Endothelial cell (in vitro differentiated cells): Measurements from ENCODE around the gene SCP2D1. TPM values are rescaled to one million over a fixed set of nuclear protein-coding genes. Genes with fewer than 3 reads are reported as not detected.

Experiments used
- DNase-seq: peaks from one replicate; pipeline ENCODE4 v3.0.0; 2021; ENCODE audit warnings: low spot score
- H3K27ac Mint-ChIP-seq: one replicate; pipeline ENCODE4 v1.8.0; 2021; ENCODE audit warnings: mixed read lengths, inconsistent platforms; ENCODE audit not compliant: unreplicated experiment
- H3K27me3 Mint-ChIP-seq: one replicate; pipeline ENCODE4 v1.8.0; 2021; ENCODE audit warnings: mild to moderate bottlenecking, moderate library complexity, mixed read lengths, inconsistent platforms; ENCODE audit not compliant: unreplicated experiment
- H3K36me3 Mint-ChIP-seq: one replicate; pipeline ENCODE4 v1.8.0; 2021; ENCODE audit warnings: mild to moderate bottlenecking, low read depth, mixed read lengths, inconsistent platforms; ENCODE audit not compliant: unreplicated experiment
- H3K4me1 Mint-ChIP-seq: one replicate; pipeline ENCODE4 v1.8.0; 2021; ENCODE audit warnings: mild to moderate bottlenecking, mixed read lengths, inconsistent platforms; ENCODE audit not compliant: unreplicated experiment
- H3K4me3 Mint-ChIP-seq: one replicate; pipeline ENCODE4 v1.8.0; 2021; ENCODE audit warnings: mild to moderate bottlenecking, mixed read lengths, inconsistent platforms; ENCODE audit not compliant: unreplicated experiment
- H3K9me3 Mint-ChIP-seq: one replicate; pipeline ENCODE4 v1.8.0; 2021; ENCODE audit warnings: mixed read lengths, inconsistent platforms; ENCODE audit not compliant: unreplicated experiment
- CTCF ChIP-seq: fragments of 200-600 bp; sonication (generic); IDR thresholded peaks from one replicate; pipeline ENCODE4 v1.5.0; 2021; ENCODE audit warnings: antibody characterized with exemption; ENCODE audit not compliant: unreplicated experiment
- total RNA-seq: library from RNA; stranded (reverse); fragmentation: NEBNext Ultra II Directional; extraction: Animal tissue kit (Norgen Biotek cat#: 25700); gene quantifications from one replicate; pipeline ENCODE4 v1.2.1, GENCODE V29; 2021; ENCODE audit not compliant: unreplicated experiment

Gene SCP2D1
- total RNA-seq, 1 donor from 2014 or later, result not detected

- Mint-ChIP-seq H3K4me1 (peaks cover 6% of the 10 kb centered on the region), H3K27ac (no peak overlapping the region), H3K36me3 (no peaks in the 10 kb centered on the region), H3K9me3 (peaks cover 4% of the 10 kb centered on the region), H3K4me3 (no peak overlapping the region), H3K27me3 (no peaks in the 10 kb centered on the region)
- TF ChIP-seq CTCF, result no peak
- no peak for DNase-seq
Observed at GRCh38 chr20:18858816-18859215, 45.2 kb downstream of the SCP2D1 start.

Other genes with a start within 250 kb of the SCP2D1 start
- 41.0 TPM for gene SMIM26, start 246.4 kb upstream of the SCP2D1 start, total RNA-seq
- 31.0 TPM for gene DTD1, start 225.7 kb upstream of the SCP2D1 start, total RNA-seq